Stimulated activated CD8-positive, alpha-beta memory T cell treated with anti-CD3 and anti-CD28 coated beads, Interleukin-15, amount 100 ng/mL, for 4 hours (primary cell): ENCODE measurements around the gene ADH7.
"Not testable (repeated sequence)": the region's sequence is repeated elsewhere in the genome, so short reads cannot be mapped to it uniquely, and the experiment has no call there.

ENCODE experiments used
- DNase-seq, 2 donors: peaks; one replicate each; pipeline ENCODE4 v3.0.0-alpha.2; 2020; ENCODE audit warnings: low read depth in 2 of 2

ADH7 gene

GRCh38 chr4:99379571-99379970 is 55.6 kb downstream of the ADH7 start:
- no peak for DNase-seq

- DNase-seq = no peak
Measured at GRCh38 chr4:99378876-99379275, 56.3 kb downstream of the ADH7 start.

- DNase-seq = not testable (repeated sequence)
Measured at GRCh38 chr4:99377341-99377740, 57.8 kb downstream of the ADH7 start.

GRCh38 chr4:99372464-99372863 is 62.7 kb downstream of the ADH7 start:
- DNase-seq = not testable (repeated sequence)

- not testable (repeated sequence) for DNase-seq
Measured at GRCh38 chr4:99367817-99368216, 67.3 kb downstream of the ADH7 start.

GRCh38 chr4:99366491-99366890 is 68.7 kb downstream of the ADH7 start:
- no peak for DNase-seq

GRCh38 chr4:99362768-99363167 is 72.4 kb downstream of the ADH7 start:
- no peak for DNase-seq
